AG09319 (cell line): Measurements from ENCODE around the gene NTF3.

ENCODE experiments used
- DNase-seq: peaks from one replicate; pipeline ENCODE4 v3.0.0-alpha.2; 2010; ENCODE audit warnings: low read depth; ENCODE audit errors: extremely low read depth
- CTCF ChIP-seq: IDR thresholded peaks from 2 replicates; pipeline ENCODE4 v1.5.1; 2011; ENCODE audit warnings: low read depth, mild to moderate bottlenecking, inconsistent platforms, low read length, moderate library complexity

The NTF3 gene

GRCh38 chr12:5488626-5488955 is 56.7 kb downstream of the NTF3 start:
- no peak for DNase-seq

GRCh38 chr12:5489017-5489416 is 57.1 kb downstream of the NTF3 start:
- DNase-seq = no peak
- TF ChIP-seq CTCF = no peak

More at GRCh38 chr12:5488626-5488955, 56.7 kb downstream of the NTF3 start:
- no peak for TF ChIP-seq CTCF

- TF ChIP-seq CTCF = no peak
These were observed 58.0 kb downstream of the NTF3 start for GRCh38 chr12:5489760-5490406.

GRCh38 chr12:5492562-5492961 is 60.7 kb downstream of the NTF3 start:
- no peak for TF ChIP-seq CTCF
- no peak for DNase-seq

More at GRCh38 chr12:5489760-5490406, 58.0 kb downstream of the NTF3 start:
- no peak for DNase-seq

- no peak; the same call in 1 of the 2 replicates for TF ChIP-seq CTCF
These were observed 61.1 kb downstream of the NTF3 start for GRCh38 chr12:5493018-5493417.

GRCh38 chr12:5494343-5494742 is 62.4 kb downstream of the NTF3 start:
- TF ChIP-seq CTCF = no peak
- no peak for DNase-seq

More at GRCh38 chr12:5493018-5493417, 61.1 kb downstream of the NTF3 start:
- no peak for DNase-seq

GRCh38 chr12:5497329-5498053 is 65.6 kb downstream of the NTF3 start:
- no peak for TF ChIP-seq CTCF
- DNase-seq = no peak
